ENCODE measurements around the gene FOXG1.

The FOXG1 gene

DNA sequence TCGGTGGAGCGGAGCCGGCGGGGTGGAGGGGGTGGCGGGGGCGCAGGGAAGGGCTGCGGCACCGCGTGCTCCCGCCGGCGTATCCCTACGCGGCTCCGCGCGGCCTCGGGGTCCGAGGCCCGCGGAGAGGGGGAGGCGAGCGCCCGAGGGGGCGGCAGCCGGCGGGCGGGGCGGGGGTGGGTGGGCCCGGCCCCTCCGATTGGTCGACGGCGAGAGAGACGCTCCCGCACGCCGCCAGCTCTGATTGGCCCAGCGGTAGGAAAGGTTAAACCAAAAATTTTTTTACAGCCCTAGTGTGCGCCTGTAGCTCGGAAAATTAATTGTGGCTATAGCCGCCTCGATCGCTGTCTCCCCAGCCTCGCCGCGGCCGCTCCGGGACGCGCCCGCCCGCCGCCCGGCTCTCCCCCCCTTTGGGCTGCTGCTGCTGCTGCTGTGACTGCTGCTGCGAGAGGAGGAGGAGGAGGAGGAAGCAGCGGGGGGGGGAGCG is at the start of gene FOXG1:
TSS of gene FOXG1 (plus strand) at position 319 of the 487 bp plus-strand sequence. CDS start 493 bp downstream, outside the sequence.
- DNase-seq (ENCODE audit: low read depth in 3 of 3), result no peak

GRCh38 chr14:28719130-28719529 is 47.5 kb upstream of the FOXG1 start:
- no peak for DNase-seq (ENCODE audit: low read depth in 3 of 3)

GRCh38 chr14:28731358-28731757 is 35.2 kb upstream of the FOXG1 start:
- no peak for DNase-seq (ENCODE audit: low read depth in 3 of 3)

GRCh38 chr14:28742171-28742846 is 24.3 kb upstream of the FOXG1 start:
- DNase-seq (ENCODE audit: low read depth in 3 of 3), result no peak

GRCh38 chr14:28744126-28744525 is 22.5 kb upstream of the FOXG1 start:
- no peak for DNase-seq (ENCODE audit: low read depth in 3 of 3)

GRCh38 chr14:28745176-28745575 is 21.4 kb upstream of the FOXG1 start:
- DNase-seq (ENCODE audit: low read depth in 3 of 3), result no peak

DNA sequence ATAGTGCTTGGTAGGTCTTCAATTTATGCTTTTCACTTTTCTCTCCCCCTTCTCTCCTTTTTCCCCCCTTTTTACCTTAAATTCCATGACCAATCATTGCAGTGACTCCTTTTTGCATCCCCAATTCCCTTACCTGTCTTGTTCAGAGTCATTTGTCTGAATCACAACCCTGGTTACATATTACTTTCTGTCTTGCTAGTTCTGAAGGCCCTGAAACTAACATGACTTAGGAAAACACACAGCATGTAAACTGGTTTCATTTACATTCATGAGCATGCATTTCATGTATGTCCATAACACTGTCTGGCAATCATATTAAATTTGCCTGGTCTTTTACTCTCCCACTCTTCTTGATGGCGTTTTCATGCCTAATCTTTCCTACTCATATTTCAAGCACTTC is 20.3 kb upstream of the FOXG1 start:
- DNase-seq (ENCODE audit: low read depth in 3 of 3), result no peak

DNA sequence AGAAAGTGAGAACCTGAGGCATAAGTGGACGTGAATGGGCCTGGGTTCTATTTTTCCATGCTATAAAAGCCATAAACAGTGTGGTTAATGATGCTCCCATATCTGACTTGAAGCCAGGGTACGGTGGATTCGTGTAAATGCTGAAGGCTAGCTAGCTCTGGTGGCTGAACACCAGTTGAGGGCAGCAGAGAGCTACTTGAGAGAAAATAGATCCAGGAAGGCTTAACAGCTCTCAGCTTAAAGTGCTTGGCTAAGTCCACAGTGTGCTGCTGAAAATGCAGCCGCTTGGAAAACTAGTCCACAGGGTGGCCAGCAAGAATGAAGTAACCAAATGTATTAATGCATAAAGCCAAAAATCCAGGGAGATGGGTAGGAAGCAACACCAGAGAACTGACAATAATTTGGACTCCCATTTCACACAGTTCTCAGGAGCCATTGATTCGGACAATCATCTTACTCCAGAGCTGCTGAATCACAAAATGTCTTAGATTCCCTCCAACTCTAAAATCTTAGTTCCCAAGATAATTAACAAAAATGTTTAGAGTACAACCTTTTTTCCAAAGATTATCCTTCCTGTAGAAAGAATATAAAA is 15.0 kb upstream of the FOXG1 start:
- no peak for DNase-seq (ENCODE audit: low read depth in 3 of 3)

GRCh38 chr14:28754209-28754985 is 12.2 kb upstream of the FOXG1 start:
- DNase-seq (ENCODE audit: low read depth in 3 of 3), result no peak

DNA sequence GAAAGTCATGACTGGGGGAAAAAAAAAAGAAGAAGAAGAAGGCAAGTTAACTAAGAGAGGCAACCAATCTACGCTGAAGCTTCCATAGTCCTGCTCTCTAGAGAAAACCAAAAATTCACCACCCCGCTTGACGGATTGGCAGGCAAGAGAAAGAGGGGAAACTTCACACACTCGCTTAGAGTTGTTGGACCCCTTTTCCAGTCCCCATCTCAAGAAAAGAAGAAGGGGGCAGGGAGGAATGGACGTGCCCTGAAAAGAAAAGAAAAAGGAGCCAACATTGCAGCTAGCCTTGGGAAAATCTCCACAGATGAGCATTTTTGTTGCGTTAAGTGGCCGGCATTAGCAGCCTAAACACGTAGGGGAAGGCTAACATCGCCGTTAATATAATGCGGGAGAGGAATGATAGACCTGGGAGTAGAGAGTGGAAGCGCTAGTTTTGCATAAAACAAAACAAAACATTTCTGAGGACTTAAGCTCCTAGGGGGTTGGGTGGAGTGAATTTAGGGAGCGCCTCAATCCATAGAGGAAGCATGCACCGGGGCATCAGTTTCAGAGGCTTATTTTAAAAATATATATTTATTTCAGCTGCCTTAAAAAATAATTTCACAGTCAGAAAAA is 11.3 kb upstream of the FOXG1 start:
- no peak for DNase-seq (ENCODE audit: low read depth in 3 of 3)

GRCh38 chr14:28755884-28756268 is 10.7 kb upstream of the FOXG1 start:
- no peak for DNase-seq (ENCODE audit: low read depth in 3 of 3)

- no peak for DNase-seq (ENCODE audit: low read depth in 3 of 3)
Observed at GRCh38 chr14:28756269-28756883, 10.2 kb upstream of the FOXG1 start.

DNA sequence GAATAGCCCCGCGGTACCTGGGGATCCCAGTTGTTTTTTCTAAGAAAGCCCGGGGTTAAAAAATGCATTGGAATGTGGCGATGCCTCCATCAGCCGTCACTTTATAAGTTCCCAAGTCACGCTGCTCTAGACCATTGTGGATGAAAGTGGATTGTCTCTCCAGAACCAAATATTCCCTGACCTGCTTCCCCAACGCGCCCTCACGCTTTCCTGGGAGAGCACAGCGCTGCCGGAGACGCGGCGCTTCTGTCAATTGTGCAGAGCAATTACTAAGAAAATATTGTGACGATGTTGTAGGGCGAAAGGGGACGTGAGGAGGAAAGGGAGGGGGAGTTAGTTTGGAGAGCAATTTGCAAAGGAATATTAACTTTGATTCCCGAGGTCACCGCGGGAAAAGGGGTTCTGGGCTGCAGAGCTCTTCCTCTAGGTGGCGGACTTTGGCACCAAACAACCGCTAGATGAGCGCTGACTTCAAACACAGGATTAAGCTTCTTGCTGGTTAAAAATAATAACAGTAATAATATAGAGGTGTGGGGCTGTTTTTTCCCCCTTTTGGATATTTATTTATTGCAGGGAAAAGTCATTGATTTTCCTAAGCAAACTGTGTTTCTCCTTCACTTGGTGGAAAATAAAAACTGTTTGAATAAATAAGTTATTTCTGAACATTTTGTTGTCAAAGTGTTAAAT is 9.6 kb upstream of the FOXG1 start:
- DNase-seq (ENCODE audit: low read depth in 3 of 3), result no peak

DNA sequence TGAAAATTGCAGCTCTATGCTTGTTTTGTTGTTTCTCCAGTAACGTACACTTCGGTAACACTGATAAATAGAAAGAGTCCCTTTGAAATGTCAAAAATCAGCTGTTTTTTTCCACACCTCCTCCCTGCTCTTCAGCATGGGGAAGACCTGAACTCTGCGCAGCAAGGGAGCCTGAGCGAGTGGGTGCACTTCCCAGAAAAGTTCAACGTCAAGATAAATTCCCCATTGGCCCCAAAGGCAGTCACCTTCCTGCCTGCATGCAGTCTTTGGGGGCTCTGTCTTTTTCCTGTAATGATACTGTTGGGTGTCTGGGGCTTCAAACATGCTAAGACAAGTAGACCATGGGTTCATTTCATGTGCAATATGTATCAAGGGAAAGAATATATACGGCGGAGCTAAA is 8.8 kb upstream of the FOXG1 start:
- no peak for DNase-seq (ENCODE audit: low read depth in 3 of 3)

- DNase-seq (ENCODE audit: low read depth in 3 of 3), result no peak
Observed at GRCh38 chr14:28758253-28758884, 8.2 kb upstream of the FOXG1 start.

GRCh38 chr14:28758885-28759652 is 7.5 kb upstream of the FOXG1 start:
- no peak for DNase-seq (ENCODE audit: low read depth in 3 of 3)

GRCh38 chr14:28759653-28760313 is 6.8 kb upstream of the FOXG1 start:
- DNase-seq (ENCODE audit: low read depth in 3 of 3), result no peak

DNA sequence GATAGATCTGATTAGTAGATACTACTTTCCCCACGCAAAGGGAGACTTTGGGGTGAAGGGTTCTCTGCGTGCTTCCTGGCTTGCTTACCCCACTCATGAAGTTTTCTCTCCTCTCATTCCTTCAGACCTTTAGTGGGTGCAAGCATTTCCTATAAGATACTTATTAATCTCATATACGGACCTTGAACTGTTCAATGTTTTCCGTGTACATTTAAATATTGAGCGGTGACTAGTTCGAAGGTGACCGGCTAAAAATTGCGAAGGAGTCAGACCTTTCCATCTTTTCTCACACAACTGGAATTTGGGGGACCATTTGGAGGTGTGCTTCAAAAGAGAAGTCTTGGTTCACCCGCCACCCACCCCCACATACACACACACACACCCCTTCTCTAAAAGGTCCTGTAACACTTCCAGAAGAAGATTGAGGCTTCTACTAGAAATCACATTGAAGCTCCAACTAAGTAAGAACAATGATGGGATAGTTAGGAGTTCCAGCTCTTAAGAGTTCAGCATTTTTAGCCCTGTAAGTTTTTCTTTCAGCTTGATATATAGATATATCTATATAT is 6.1 kb upstream of the FOXG1 start:
- DNase-seq (ENCODE audit: low read depth in 3 of 3), result no peak

Measured in stimulated activated CD4-positive, alpha-beta T cell treated with anti-CD3 and anti-CD28 coated beads, TNF-alpha, amount 100 ng/mL, for 48 hours (primary cell).